Esophagus muscularis mucosa (tissue), 4 donors: ENCODE data around the gene BRAP. TPM values are rescaled to one million over a fixed set of nuclear protein-coding genes. Genes with fewer than 3 reads are reported as not detected.

Experiments
- DNase-seq: peaks from one replicate; pipeline ENCODE4 v3.0.0-alpha.2; 2017; ENCODE audit errors: extremely low spot score
- H3K27ac ChIP-seq, 4 donors: fragments of 200-600 bp; sonication (generic); replicated peaks in 1 of 4; 1 replicate in 3 of 4; 2 replicates in 1 of 4; pipeline ENCODE4 v1.5.1; 2016 to 2019; ENCODE audit warnings: mild to moderate bottlenecking in 1 of 4
- H3K27me3 ChIP-seq, 4 donors: fragments of 200-600 bp; sonication (generic); one replicate each; pipeline versions ENCODE4 v1.5.1 to v1.6.0; 2016 to 2019
- H3K36me3 ChIP-seq, 4 donors: fragments of 200-600 bp; sonication (generic); one replicate each; pipeline ENCODE4 v1.5.1; 2016 to 2019
- H3K4me1 ChIP-seq, 4 donors: fragments of 200-600 bp; sonication (generic); one replicate each; pipeline ENCODE4 v1.5.1; 2016 to 2019
- H3K4me3 ChIP-seq, 4 donors: fragments of 200-600 bp; sonication (generic); 1 replicate in 2 of 4; 2 replicates in 2 of 4; pipeline ENCODE4 v1.5.1; 2016 to 2019; ENCODE audit warnings: mild to moderate bottlenecking in 4 of 4, moderate library complexity in 1 of 4
- H3K9me3 ChIP-seq, 4 donors: fragments of 200-600 bp; sonication (generic); 1 replicate in 3 of 4; 2 replicates in 1 of 4; pipeline ENCODE4 v1.5.1; 2016 to 2019
- CTCF ChIP-seq, 3 experiments: fragments of 200-600 bp in 2 of 3; fragments of 450-650 bp in 1 of 3; sonication (generic) in 2 of 3; IDR thresholded peaks; one replicate each; pipeline ENCODE4 v1.5.1; 2017 to 2019; ENCODE audit warnings: antibody characterized with exemption in 3 of 3, mild to moderate bottlenecking in 2 of 3, moderate library complexity in 1 of 3
- EP300 ChIP-seq: sonication (generic); formaldehyde crosslinking; IDR thresholded peaks from one replicate; pipeline ENCODE4 v1.6.1; 2017; ENCODE audit warnings: antibody characterized with exemption
- POLR2A ChIP-seq: fragments of 450-650 bp; IDR thresholded peaks from one replicate; pipeline ENCODE4 v1.6.1; 2017; ENCODE audit warnings: antibody characterized with exemption, moderate library complexity, mild to moderate bottlenecking, low read depth
- POLR2AphosphoS5 ChIP-seq, 2 donors: sonication (generic); formaldehyde crosslinking; IDR thresholded peaks; one replicate each; pipeline ENCODE4 v1.6.1; 2017; ENCODE audit warnings: antibody characterized with exemption in 2 of 2
- WGBS: methylation state at CpG from one replicate; pipeline ENCODE4 v1.1.5; 2018; 5-methylcytosine and 5-hydroxymethylcytosine counted together
- intact Hi-C: fragments of 100-400 bp; cut with DNase I; formaldehyde crosslinking; loops from one replicate; pipeline ENCODE4 v1.15.1; 2023
- total RNA-seq, 4 donors: library from RNA; depleted of rRNA; stranded (reverse); fragments of >200 nt; gene quantifications; one replicate each; pipeline versions ENCODE4 v1.1.0 to v1.2.1, GENCODE V29; 2016

The BRAP gene
- total RNA-seq, 4 donors from 2014 or later = 17.4 to 23.8 (median 20.7) TPM

GRCh38 chr12:111705672-111706071, 19.9 kb upstream of the BRAP start:
- H3K27me3 ChIP-seq = no peaks in the 10 kb centered on the region
- no peak overlapping the region for H3K27ac ChIP-seq
- 89% methylated on average over 5 of the region's 5 CpGs for whole genome bisulfite sequencing
- H3K4me3 ChIP-seq = no peak overlapping the region
- no peak for DNase-seq
- intact Hi-C loops = no loop called here
- no peak for TF ChIP-seq POLR2A
- TF ChIP-seq CTCF (IDR thresholded peaks at IDR 0.05) = no peak
- TF ChIP-seq EP300 = no peak
- no peak for TF ChIP-seq POLR2AphosphoS5 (IDR thresholded peaks at IDR 0.05)
- H3K4me1 ChIP-seq = no peaks in the 10 kb centered on the region
- no peaks in the 10 kb centered on the region for H3K9me3 ChIP-seq
- peaks cover 45 to 100% (median 79%) of the 10 kb centered on the region in 4 donors for H3K36me3 ChIP-seq

GRCh38 chr12:111699962-111700361, 14.2 kb upstream of the BRAP start:
- 88% methylated on average over 2 of the region's 2 CpGs for WGBS
- no peak overlapping the region for H3K4me3 ChIP-seq
- no peak for DNase-seq
- H3K4me1 ChIP-seq = no peaks in the 10 kb centered on the region
- H3K27ac ChIP-seq = no peak overlapping the region
- intact Hi-C loops = no loop called here
- no peaks in the 10 kb centered on the region for H3K27me3 ChIP-seq
- H3K9me3 ChIP-seq = no peaks in the 10 kb centered on the region
- peaks cover 23 to 95% (median 77%) of the 10 kb centered on the region in 4 donors for H3K36me3 ChIP-seq
- TF ChIP-seq EP300 (no peak), POLR2A (no peak), CTCF (IDR thresholded peaks at IDR 0.05) (no peak), POLR2AphosphoS5 (IDR thresholded peaks at IDR 0.05) (no peak)

GRCh38 chr12:111693818-111694217, 8.1 kb upstream of the BRAP start:
- peaks cover 19 to 61% (median 59%) of the 10 kb centered on the region in 4 donors for H3K36me3 ChIP-seq
- intact Hi-C loops = no loop called here
- DNase-seq = no peak
- no peaks in the 10 kb centered on the region for H3K27me3 ChIP-seq
- TF ChIP-seq CTCF (IDR thresholded peaks at IDR 0.05) (no peak), POLR2AphosphoS5 (IDR thresholded peaks at IDR 0.05) (no peak), EP300 (no peak), POLR2A (no peak)
- no peak overlapping the region for H3K4me3 ChIP-seq
- H3K4me1 ChIP-seq = no peaks in the 10 kb centered on the region
- H3K27ac ChIP-seq = no peak overlapping the region
- 88% methylated on average over 5 of the region's 5 CpGs for WGBS
- H3K9me3 ChIP-seq = no peaks in the 10 kb centered on the region

- no peaks in the 10 kb centered on the region for H3K27me3 ChIP-seq
- WGBS = 79% methylated on average over 12 of the region's 15 CpGs
- intact Hi-C loops = no loop called here
- peaks cover 0 to 1% (median 0%) of the 10 kb centered on the region in 4 donors for H3K4me1 ChIP-seq
- DNase-seq = no peak
- H3K9me3 ChIP-seq = no peaks in the 10 kb centered on the region
- no peak overlapping the region for H3K4me3 ChIP-seq
- H3K36me3 ChIP-seq = peaks cover 18 to 52% (median 49%) of the 10 kb centered on the region in 4 donors
- no peak overlapping the region for H3K27ac ChIP-seq
- TF ChIP-seq EP300 = no peak
- no peak for TF ChIP-seq POLR2A
- no peak for TF ChIP-seq POLR2AphosphoS5 (IDR thresholded peaks at IDR 0.05)
- no peak for TF ChIP-seq CTCF (IDR thresholded peaks at IDR 0.05)
These were observed 6.9 kb upstream of the BRAP start for GRCh38 chr12:111692575-111693210.

- TF ChIP-seq EP300 = no peak
- TF ChIP-seq POLR2A = no peak
- no peak for TF ChIP-seq POLR2AphosphoS5 (IDR thresholded peaks at IDR 0.05)
- Histone ChIP-seq H3K36me3 (peaks cover 14 to 40% (median 37%) of the 10 kb centered on the region in 4 donors), H3K27ac (no peak overlapping the region), H3K27me3 (no peaks in the 10 kb centered on the region), H3K4me1 (peaks cover 8 to 15% (median 13%) of the 10 kb centered on the region in 4 donors), H3K4me3 (no peak overlapping the region), H3K9me3 (no peaks in the 10 kb centered on the region)
- intact Hi-C loops = no loop called here
- no peak for DNase-seq
- 97% methylated on average over 3 of the region's 3 CpGs for WGBS
These were observed 5.5 kb upstream of the BRAP start for GRCh38 chr12:111691262-111691661.
